Natural killer cell (primary cell): Measurements from ENCODE around the gene MYD88. TPM values are rescaled to one million over a fixed set of nuclear protein-coding genes. Genes with fewer than 3 reads are reported as not detected.

Source experiments
- ATAC-seq, 3 donors: fragments of 150-1000 bp in 2 of 3; fragments of 200-7000 bp in 1 of 3; cut with Tn5 transposase; 1 replicate in 1 of 3; 2 replicates in 2 of 3; pipeline ENCODE4 v1.10.0; 2021; ENCODE audit warnings: mild to moderate bottlenecking in 2 of 3, moderate library complexity in 2 of 3
- DNase-seq, 2 donors: peaks; one replicate each; pipeline versions ENCODE4 v3.0.0 to v3.0.0-alpha.2; 2013 to 2021; ENCODE audit warnings: mixed read lengths in 1 of 2
- H3K27ac ChIP-seq: one replicate; pipeline ENCODE4 v1.5.1; 2013; ENCODE audit warnings: mild to moderate bottlenecking, low read length
- H3K27me3 ChIP-seq: one replicate; pipeline ENCODE4 v1.6.1; 2013; ENCODE audit warnings: low read length; ENCODE audit not compliant: control insufficient read depth, insufficient read depth
- H3K36me3 ChIP-seq: one replicate; pipeline ENCODE4 v1.6.1; 2013; ENCODE audit warnings: low read length; ENCODE audit not compliant: control insufficient read depth, insufficient read depth
- H3K4me1 ChIP-seq: one replicate; pipeline ENCODE4 v1.6.1; 2013; ENCODE audit warnings: low read length; ENCODE audit not compliant: control insufficient read depth, insufficient read depth
- H3K4me3 ChIP-seq: one replicate; pipeline ENCODE4 v1.5.1; 2013; ENCODE audit warnings: low read length
- H3K9me3 ChIP-seq: one replicate; pipeline ENCODE4 v1.6.1; 2013; ENCODE audit warnings: low read length; ENCODE audit not compliant: control insufficient read depth, insufficient read depth
- H3K27ac Mint-ChIP-seq, 2 donors: one replicate each; pipeline ENCODE4 v1.8.0; 2022; ENCODE audit warnings: mild to moderate bottlenecking in 2 of 2, mixed read lengths in 2 of 2, moderate library complexity in 1 of 2
- H3K27me3 Mint-ChIP-seq, 2 donors: one replicate each; pipeline ENCODE4 v1.8.0; 2022; ENCODE audit warnings: low read depth in 2 of 2, mixed read lengths in 2 of 2
- H3K36me3 Mint-ChIP-seq: one replicate; pipeline ENCODE4 v1.8.0; 2022; ENCODE audit warnings: mixed read lengths
- H3K4me1 Mint-ChIP-seq, 2 donors: one replicate each; pipeline ENCODE4 v1.8.0; 2022; ENCODE audit warnings: mixed read lengths in 2 of 2
- H3K4me3 Mint-ChIP-seq: one replicate; pipeline ENCODE4 v1.8.0; 2022; ENCODE audit warnings: mild to moderate bottlenecking, moderate library complexity, mixed read lengths
- H3K9me3 Mint-ChIP-seq, 2 donors: one replicate each; pipeline ENCODE4 v1.8.0; 2022; ENCODE audit warnings: mixed read lengths in 2 of 2
- WGBS: methylation state at CpG from one replicate; pipeline ENCODE4 v1.1.7; 2013; ENCODE audit warnings: missing lambda C conversion rate; ENCODE audit not compliant: insufficient coverage; 5-methylcytosine and 5-hydroxymethylcytosine counted together
- intact Hi-C: fragments of 100-400 bp; cut with micrococcal nuclease; formaldehyde crosslinking; loops from one replicate; pipeline ENCODE4 v1.14.2; 2022
- total RNA-seq, 4 donors: library from RNA; stranded (reverse); fragments of 120-200 nt in 1 of 4; gene quantifications; one replicate each; pipeline versions ENCODE4 v1.2.3 to v1.2.4, GENCODE V29; 2013 to 2022
- TF ChIP-seq, protein P1 (sequence below): fragments of 200-600 bp; IDR thresholded peaks from one replicate; pipeline ENCODE4 v1.8.0; 2022; ENCODE audit warnings: antibody characterized with exemption

Gene MYD88
- total RNA-seq, 3 donors from 2014 or later (not counting 1 experiment from before 2014, with no cell fraction given), result 60.5 to 71.0 (median 67.7) TPM

DNA sequence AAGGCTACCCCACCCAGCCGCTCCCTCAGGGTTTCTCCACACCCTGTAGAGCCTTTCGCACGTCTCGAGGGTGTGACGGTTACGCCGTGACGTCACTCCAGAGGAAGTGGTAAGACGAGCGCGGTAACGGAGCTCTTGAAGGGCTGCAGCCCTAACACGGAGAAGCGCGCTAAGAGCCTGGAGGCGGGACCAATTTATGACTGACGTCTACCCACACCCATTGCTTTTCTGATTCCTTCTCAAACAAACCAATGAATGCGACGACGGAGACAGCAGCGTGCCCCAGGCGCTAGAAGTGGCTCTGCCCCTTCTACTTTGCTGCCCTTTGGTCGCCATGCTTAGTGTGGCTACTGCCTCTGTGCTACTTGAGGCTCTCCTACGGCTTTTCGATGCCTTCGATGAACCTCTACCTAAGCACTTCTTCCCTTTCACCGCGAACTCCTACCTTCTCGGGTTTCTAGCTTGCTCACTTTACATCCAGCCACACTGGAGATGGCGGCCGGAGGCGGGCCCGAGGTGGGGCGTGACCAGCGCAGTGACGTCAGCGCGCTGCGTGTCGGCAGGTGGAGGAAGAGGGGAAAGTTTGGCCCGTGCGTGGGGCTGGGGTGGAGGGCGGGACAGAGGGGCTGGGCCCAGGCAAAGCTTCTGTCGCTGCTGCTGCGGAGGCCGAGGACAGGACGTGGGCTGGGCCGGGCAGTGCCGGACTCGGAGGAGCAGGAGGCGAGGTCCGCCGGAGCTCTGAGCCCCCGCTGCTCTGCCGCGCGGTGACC lies 26.7 kb downstream of the MYD88 start, which contains the start of gene OXSR1:
Gene OXSR1, plus strand, starts transcription at position 586 of the 770 bp plus-strand sequence. CDS start 340 bp downstream, outside the sequence.
- no peaks in the 10 kb centered on the region for H3K9me3 Mint-ChIP-seq
- TF ChIP-seq, protein P1, sequence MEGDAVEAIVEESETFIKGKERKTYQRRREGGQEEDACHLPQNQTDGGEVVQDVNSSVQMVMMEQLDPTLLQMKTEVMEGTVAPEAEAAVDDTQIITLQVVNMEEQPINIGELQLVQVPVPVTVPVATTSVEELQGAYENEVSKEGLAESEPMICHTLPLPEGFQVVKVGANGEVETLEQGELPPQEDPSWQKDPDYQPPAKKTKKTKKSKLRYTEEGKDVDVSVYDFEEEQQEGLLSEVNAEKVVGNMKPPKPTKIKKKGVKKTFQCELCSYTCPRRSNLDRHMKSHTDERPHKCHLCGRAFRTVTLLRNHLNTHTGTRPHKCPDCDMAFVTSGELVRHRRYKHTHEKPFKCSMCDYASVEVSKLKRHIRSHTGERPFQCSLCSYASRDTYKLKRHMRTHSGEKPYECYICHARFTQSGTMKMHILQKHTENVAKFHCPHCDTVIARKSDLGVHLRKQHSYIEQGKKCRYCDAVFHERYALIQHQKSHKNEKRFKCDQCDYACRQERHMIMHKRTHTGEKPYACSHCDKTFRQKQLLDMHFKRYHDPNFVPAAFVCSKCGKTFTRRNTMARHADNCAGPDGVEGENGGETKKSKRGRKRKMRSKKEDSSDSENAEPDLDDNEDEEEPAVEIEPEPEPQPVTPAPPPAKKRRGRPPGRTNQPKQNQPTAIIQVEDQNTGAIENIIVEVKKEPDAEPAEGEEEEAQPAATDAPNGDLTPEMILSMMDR, result no peak
- DNase-seq (peak; percentile 97 to 100), ATAC-seq (peak; percentile 86 to 96 (median 87))
- Histone ChIP-seq H3K4me3 (peak within 1 kb of the TSS; percentile 94), H3K9me3 (no peaks in the 10 kb centered on the region), H3K4me1 (peaks cover 17% of the 10 kb centered on the region), H3K27ac (peak within 1 kb of the TSS; percentile 100), H3K36me3 (no peaks in the 10 kb centered on the region), H3K27me3 (no peaks in the 10 kb centered on the region)
- no peaks in the 10 kb centered on the region for H3K27me3 Mint-ChIP-seq
- intact Hi-C loops, result loop anchor here (1.0 kb wide), 2 partner anchors 28 to 126 kb away; partner anchors contain the start of genes ACAA1 and DLEC1
- peak within 1 kb of the TSS; percentile 95 for H3K4me3 Mint-ChIP-seq
- H3K4me1 Mint-ChIP-seq, result peaks cover 31 to 53% of the 10 kb centered on the region in 2 donors
- H3K36me3 Mint-ChIP-seq, result no peaks in the 10 kb centered on the region
- H3K27ac Mint-ChIP-seq, result peak within 1 kb of the TSS; percentile 99 to 100
- under 1% methylated on average over 57 of the region's 57 CpGs for WGBS

- intact Hi-C loops, result loop anchor here (1.0 kb wide), 2 partner anchors 29 to 127 kb away; partner anchors contain the start of genes ACAA1 and DLEC1
- under 1% methylated on average over 62 of the region's 62 CpGs for whole genome bisulfite sequencing
- Mint-ChIP-seq H3K9me3 (no peaks in the 10 kb centered on the region), H3K36me3 (no peaks in the 10 kb centered on the region), H3K27me3 (no peaks in the 10 kb centered on the region), H3K4me1 (peaks cover 37 to 58% of the 10 kb centered on the region in 2 donors), H3K4me3 (peak overlapping the region; percentile 95), H3K27ac (peak overlapping the region; percentile 99 to 100)
- Histone ChIP-seq H3K27me3 (no peaks in the 10 kb centered on the region), H3K9me3 (no peaks in the 10 kb centered on the region), H3K36me3 (no peaks in the 10 kb centered on the region), H3K27ac (peak overlapping the region; percentile 100), H3K4me3 (peak overlapping the region; percentile 94), H3K4me1 (peaks cover 17% of the 10 kb centered on the region)
- TF ChIP-seq, protein P1, result no peak
- peak in 1 of 2 donors; percentile 60 for DNase-seq
- peak in 1 of 3 donors; percentile 2 for ATAC-seq
Measured at GRCh38 chr3:38165722-38166387, 27.4 kb downstream of the MYD88 start.

GRCh38 chr3:38167591-38167990 lies 29.1 kb downstream of the MYD88 start:
- Mint-ChIP-seq H3K4me1 (peaks cover 48 to 69% of the 10 kb centered on the region in 2 donors), H3K4me3 (peak overlapping the region; percentile 95), H3K36me3 (no peaks in the 10 kb centered on the region), H3K9me3 (no peaks in the 10 kb centered on the region), H3K27ac (peak overlapping the region; percentile 99 to 100), H3K27me3 (no peaks in the 10 kb centered on the region)
- H3K36me3 ChIP-seq, result no peaks in the 10 kb centered on the region
- 96% methylated on average over 4 of the region's 4 CpGs for WGBS
- DNase-seq (no peak), ATAC-seq (no peak)
- H3K9me3 ChIP-seq, result no peaks in the 10 kb centered on the region
- no peaks in the 10 kb centered on the region for H3K27me3 ChIP-seq
- H3K4me3 ChIP-seq, result no peak overlapping the region
- peaks cover 17% of the 10 kb centered on the region for H3K4me1 ChIP-seq
- intact Hi-C loops, result no loop called here
- H3K27ac ChIP-seq, result no peak overlapping the region
- TF ChIP-seq, protein P1, result no peak
